Endometrial microvascular endothelial cells (primary cell): ENCODE results near the gene DCAKD. TPM values are rescaled to one million over a fixed set of nuclear protein-coding genes. Genes with fewer than 3 reads are reported as not detected.

Experiments
- in situ Hi-C: cut with HindIII; loops from 2 replicates; pipeline ENCODE4 v1.10.0; 2017; ENCODE audit warnings: low sequenced_read_pairs, low pct_unique_long_range_greater_than_20kb; ENCODE audit errors: inconsistent ontology term
- total RNA-seq: library from RNA; depleted of rRNA; stranded (reverse); fragments of >200 nt; gene quantifications from one replicate; pipeline ENCODE4 v1.2.3, GENCODE V29; 2015; ENCODE audit errors: inconsistent ontology term

The DCAKD gene
- total RNA-seq, 1 donor from 2014 or later, result 40.8 TPM

- in situ Hi-C loops, result no loop called here
These were observed 39.7 kb downstream of the DCAKD start for GRCh38 chr17:45011767-45012166.

GRCh38 chr17:45009676-45010467, 41.6 kb downstream of the DCAKD start:
- in situ Hi-C loops, result no loop called here

- in situ Hi-C loops, result no loop called here
These were observed 43.2 kb downstream of the DCAKD start for GRCh38 chr17:45008216-45008615.

- in situ Hi-C loops, result no loop called here
These were observed 44.4 kb downstream of the DCAKD start for GRCh38 chr17:45006927-45007461.

GRCh38 chr17:45005700-45006099, 45.7 kb downstream of the DCAKD start:
- in situ Hi-C loops, result no loop called here

- in situ Hi-C loops, result no loop called here
These were observed 47.0 kb downstream of the DCAKD start for GRCh38 chr17:45004388-45004787.

GRCh38 chr17:45003877-45004276, 47.6 kb downstream of the DCAKD start:
- in situ Hi-C loops, result no loop called here

- in situ Hi-C loops, result no loop called here
These were observed 50.1 kb downstream of the DCAKD start for GRCh38 chr17:45001310-45001709.

GRCh38 chr17:44999433-44999832, 52.0 kb downstream of the DCAKD start:
- in situ Hi-C loops, result no loop called here

GRCh38 chr17:44998646-44999045, 52.8 kb downstream of the DCAKD start:
- in situ Hi-C loops, result no loop called here

GRCh38 chr17:44997733-44998520, 53.5 kb downstream of the DCAKD start:
- in situ Hi-C loops, result no loop called here

GRCh38 chr17:44996304-44996703, 55.1 kb downstream of the DCAKD start:
- in situ Hi-C loops, result no loop called here

GRCh38 chr17:44995436-44996001, 55.9 kb downstream of the DCAKD start:
- in situ Hi-C loops, result no loop called here

- in situ Hi-C loops, result no loop called here
These were observed 59.0 kb downstream of the DCAKD start for GRCh38 chr17:44992242-44992939.

- in situ Hi-C loops, result no loop called here
These were observed 60.4 kb downstream of the DCAKD start for GRCh38 chr17:44990994-44991393.

- in situ Hi-C loops, result no loop called here
These were observed 61.8 kb downstream of the DCAKD start for GRCh38 chr17:44989552-44990138.

- in situ Hi-C loops, result no loop called here
These were observed 63.1 kb downstream of the DCAKD start for GRCh38 chr17:44988044-44988942.

GRCh38 chr17:44983563-44983962, 67.9 kb downstream of the DCAKD start:
- in situ Hi-C loops, result no loop called here
